Activated T-cell treated with anti-CD3 and anti-CD28 coated beads for 24 hours (primary cell): Measurements from ENCODE around the gene CS.
"Not testable (repeated sequence)": the region's sequence is repeated elsewhere in the genome, so short reads cannot be mapped to it uniquely, and the experiment has no call there.

ENCODE experiments used
- DNase-seq: peaks from one replicate; pipeline ENCODE4 v3.0.0-alpha.2; 2020; ENCODE audit warnings: low read depth

The CS gene

DNA sequence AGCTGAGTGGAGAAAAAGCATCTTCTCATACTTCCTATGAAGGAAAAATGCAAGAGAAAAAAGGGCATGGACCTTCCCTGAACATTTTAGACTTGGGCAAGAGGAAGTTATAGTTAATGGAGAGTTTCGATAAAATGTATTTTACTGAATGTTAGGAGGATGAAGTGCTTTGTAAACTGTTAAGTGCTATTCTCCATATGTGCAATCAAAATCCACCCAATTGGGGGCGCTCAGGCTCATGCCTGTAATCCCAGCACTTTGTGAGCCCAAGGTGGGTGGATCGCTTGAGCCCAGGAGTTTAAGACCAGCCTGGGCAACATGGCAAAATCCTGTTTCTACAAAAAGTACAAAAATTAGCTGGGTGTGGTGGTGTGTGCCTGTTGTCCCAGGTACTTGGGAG is 17.5 kb upstream of the CS start:
- DNase-seq: no peak

DNA sequence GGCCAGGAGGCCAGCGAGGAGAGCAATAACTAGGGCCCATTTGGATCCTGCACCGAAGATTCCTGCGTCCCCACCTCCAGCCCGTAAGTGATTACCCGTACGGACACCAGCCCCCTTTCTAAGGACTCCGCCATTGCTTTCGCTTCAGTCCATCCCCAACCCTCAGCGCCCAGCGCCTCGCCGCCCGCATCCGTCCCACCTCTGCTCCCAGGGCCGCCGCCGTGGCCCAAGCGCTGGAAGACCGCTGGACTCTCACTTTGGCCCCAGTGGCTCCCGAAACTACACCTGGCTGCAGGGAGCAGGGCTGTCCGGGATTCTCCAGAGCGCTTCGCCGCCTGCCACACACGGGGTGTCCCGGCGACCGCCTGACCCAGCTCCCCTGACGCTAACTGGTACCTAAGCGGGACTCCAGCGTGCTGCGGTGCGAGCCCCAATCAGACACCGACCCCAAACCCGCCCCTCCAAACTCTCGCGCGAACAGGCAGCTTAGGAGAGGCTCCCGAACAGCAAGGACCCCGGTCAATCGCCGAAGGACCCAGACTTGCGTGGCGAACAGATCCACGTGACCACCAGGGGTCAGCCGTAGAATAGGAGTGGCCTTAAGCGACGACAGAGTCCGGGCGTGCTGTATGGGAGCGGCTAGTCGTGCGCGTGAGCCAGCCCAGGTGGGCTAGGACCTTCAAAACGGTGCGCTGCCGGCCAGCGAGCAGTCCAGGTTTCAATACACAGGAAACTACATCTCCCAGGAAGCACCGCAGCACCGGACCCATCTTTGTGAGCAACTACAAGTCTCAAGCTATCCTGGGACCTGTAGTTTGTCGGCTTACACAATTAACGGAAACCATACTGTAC is 15.7 kb upstream of the CS start, which contains the start of gene CNPY2:
Gene CNPY2 (minus strand): TSS at position 367 of the 852 bp plus-strand sequence. CDS start 771 bp downstream, outside the sequence.
- DNase-seq: peak; percentile 89

- no peak for DNase-seq
Measured at GRCh38 chr12:56315249-56315621, 15.1 kb upstream of the CS start.

DNA sequence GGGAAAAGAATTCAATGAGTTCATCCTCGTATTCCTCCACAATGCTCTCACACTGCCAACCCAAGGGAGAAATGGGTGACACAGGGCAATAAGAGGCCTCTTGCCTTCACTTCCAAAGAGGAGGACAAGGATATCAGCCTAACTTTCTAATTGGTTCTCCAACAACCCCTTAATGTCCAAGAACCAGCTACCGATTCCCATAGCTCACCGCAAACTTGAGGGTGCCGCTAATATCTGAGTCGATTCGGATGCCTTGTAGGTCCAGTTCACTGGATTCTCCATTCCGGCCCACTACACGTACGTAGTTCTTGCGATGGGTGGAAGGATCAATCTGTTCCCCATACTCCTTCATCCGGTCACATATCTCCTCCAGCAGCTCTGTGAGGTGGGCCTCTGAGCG is 10.9 kb upstream of the CS start:
- DNase-seq: no peak

- DNase-seq: no peak
Measured at GRCh38 chr12:56308714-56309113, 8.6 kb upstream of the CS start.

DNA sequence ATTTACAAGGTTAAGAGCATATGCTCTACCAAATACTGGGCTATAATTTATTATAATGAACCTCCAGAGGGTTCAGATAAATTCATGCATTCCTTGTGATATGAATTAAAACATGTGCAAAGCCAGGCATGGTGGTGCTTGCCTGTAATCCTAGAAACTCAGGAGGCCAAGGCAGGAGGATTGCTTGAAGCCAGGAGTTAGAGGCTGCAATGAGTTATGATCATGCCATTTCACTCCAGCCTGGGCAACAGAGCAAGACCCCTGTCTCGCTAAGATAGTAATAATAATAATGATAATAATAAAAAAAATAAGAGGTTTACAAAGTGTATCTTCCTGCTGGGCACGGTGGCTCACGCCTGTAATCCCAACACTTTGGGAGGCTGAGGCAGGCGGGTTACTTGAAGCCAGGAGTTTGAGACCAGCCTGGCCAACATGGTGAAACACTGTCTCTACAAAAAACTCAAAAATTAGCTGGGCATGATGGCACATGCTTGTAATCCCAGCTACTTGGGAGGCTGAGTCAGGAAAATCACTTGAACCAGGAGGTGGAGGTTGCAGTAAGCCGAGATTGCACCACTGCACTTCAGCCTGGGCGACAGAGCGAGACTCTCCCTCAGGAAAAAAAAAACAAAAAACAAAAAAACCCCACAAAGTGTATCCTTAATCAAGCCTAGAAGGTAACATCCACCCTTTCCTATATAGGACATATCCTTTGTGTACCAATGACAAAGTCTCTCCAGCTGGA is 7.3 kb upstream of the CS start:
- no peak for DNase-seq

- DNase-seq: no peak
Measured at GRCh38 chr12:56304872-56305590, 4.9 kb upstream of the CS start.

DNA sequence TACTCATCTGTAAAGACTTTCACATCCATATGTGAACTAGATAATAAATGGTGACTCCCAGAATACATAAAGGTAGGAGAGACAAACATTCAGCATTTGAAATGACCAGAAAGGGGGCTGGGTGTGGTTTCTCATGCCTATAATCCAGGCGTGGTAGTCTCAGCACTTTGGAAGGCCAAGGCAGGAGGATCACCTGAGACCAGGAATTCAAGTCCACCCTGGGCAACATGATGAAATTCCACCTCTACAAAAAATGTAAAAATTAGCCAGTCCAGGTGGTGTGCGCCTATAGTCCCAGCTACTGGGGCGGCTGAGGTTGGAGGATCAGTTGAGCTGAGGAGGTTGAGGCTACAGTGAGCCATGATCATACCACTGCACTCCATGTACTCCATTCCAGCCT is 4.1 kb upstream of the CS start:
- DNase-seq: no peak

DNA sequence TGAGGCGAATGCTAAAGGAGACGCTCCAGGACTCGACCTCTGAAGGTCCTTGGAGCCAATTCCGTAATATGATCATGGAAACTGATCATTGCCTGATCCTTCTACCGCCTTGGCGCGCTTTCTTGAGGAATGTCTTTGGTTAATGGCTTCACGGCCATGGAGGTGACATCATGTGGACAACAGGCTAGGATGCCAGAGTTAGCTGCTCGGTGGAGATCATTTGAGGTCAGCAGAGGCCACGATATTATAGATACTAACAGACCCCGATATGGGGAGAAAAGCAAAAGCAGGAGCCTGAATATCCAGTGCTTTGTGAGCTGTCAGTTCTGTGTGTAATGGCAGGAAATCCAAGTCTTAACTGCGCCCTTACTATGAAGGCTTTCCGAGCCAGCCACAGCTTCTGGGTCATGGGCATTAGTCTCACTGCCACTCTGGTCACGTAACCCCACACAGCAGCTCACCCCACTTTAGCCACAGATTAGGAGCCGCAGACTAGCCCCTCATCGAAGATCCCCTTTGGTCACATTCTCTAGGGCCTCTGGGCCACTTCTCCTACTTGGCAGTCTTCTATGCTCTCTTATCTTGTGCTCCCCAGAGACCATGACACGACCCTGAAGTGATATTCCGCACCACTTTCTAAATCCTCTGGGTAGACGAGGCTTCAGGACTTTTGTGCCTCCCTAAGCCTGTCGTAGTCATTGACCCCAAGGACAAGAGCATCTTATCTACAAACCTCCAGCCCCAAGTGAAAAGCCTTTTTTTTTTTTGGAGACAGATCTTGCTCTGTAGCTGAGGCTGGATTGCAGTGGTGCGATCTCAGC is 724 bp upstream of the CS start:
- no peak for DNase-seq

- peak; percentile 25 for DNase-seq
Measured at GRCh38 chr12:56299308-56299852, 750 bp downstream of the CS start.

DNA sequence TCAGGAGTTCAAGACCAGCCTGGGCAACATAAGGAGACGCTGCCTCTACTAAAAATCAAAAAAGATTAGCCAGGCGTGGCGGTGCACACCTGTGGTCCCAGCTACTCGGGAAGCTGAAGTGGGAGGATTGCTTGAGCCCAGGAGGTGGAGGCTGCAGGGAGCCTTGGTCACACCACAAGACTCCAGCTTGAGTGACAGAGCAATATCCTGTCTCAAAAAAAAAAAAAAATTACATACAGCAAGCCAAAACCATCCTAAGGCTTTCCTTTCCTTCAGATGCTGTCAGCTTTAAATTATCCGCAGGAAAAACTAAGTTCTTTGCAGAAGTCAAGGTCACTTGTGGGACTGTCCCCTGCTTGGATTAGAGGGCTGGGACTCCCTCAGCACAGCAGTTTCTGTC is 1.3 kb downstream of the CS start:
- DNase-seq: no peak

- no peak for DNase-seq
Measured at GRCh38 chr12:56297400-56297799, 2.7 kb downstream of the CS start.

GRCh38 chr12:56296295-56296694 is 3.8 kb downstream of the CS start:
- DNase-seq: no peak

- no peak for DNase-seq
Measured at GRCh38 chr12:56293795-56294194, 6.3 kb downstream of the CS start.

DNA sequence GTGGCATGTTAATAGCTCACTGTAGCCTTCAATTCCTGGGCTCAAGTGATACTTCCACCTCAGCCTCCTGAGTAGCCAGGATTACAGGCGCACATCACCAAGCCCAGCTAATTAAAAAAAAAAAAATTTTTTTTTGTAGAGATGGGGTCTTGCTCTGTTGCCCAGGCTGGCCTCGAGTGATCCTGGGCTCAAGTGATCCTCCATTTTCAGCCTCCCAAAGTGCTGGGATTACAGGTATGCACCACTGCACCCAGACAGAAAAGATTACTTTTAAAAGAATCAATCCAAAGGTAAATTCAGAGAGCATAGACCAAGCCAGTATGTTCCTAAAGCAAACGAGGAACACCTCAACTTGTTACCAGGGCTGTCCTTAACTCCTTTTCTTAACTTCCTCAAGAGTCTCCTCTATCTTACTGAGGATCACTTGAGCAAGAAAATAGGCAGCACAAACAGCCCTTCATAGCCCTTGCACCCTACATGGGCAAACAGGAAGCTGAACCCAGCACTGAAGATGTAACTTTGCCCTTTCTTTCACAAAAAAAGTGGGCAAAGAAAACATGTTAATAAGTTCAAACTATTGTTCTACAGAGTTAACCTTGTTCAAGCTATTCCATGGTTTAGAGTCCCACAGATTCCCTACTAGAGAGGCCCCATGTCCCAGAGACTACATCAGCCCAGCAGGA is 11.3 kb downstream of the CS start:
- DNase-seq: no peak

DNA sequence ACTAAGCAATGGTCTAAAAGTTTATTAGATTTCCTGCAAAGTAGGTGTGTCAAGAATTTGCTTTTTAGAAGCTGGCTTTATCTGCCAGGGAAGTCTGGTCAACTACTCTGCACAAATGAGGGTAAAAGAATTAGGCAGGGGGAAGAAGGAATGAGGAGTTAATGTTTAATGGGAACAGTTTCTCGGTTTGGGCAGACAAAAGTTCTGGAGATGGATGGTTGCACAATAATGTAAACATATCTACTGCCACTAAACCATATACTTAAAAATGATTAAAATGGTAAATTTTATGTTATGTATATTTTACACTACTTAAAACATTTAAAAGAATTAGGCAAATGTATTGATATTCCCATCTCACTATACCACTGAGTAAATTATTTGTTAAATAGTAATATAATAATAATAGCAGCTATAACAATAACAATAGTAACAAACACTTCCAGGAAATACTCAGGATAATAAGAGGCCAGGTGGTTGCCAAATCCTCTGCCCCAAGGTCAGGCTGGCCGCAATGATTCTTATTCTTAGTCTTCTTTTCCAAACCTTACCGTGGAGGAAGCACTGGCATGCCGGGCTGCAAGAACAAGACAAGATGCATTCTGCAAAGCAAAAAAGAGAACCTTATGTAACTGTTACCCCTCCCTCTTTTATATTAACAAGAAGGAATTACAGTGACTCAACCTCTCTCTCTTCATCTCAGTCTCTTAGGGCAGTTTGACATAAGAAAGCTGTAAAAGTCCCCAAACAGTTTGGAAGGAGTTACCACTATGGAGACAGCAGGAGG is 13.9 kb downstream of the CS start:
- no peak for DNase-seq

DNA sequence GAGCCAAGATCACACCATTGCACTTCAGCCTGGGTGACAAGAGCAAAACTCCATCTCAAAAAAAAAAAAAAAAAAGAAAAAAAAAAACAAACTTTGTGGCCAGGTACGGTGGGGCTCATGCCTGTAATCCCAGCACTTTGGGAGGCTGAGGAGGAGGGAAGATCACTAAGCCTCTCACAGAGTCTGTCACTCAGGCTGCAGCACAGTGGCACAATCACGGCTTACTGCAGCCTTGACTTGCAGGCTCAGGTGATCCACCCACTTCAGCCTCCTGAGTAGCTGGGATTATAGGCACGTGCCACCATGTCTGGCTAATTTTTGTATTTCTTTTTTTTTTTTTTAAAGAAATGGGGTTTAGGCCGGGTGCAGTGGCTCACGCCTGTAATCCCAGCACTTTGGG is 15.9 kb downstream of the CS start:
- DNase-seq: not testable (repeated sequence)

DNA sequence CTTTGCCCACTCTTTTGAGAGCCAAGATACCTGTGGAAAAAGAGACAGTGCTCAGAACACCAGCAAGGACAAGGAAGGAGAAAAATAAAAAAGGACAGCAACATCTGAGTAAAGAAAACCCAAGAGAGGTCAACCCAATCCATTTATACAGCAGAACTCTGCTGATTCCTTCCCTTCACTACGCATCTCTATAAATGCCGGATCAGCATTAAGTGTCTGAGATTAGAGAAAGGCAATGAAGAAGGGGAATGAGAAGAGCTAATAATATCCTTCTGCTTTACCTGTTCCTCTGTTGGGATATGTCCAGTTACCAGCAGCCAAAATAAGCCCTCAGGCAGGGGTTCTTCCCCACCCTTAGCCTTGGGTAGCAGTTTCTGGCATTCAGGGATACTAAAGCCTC is 17.6 kb downstream of the CS start:
- no peak for DNase-seq

DNA sequence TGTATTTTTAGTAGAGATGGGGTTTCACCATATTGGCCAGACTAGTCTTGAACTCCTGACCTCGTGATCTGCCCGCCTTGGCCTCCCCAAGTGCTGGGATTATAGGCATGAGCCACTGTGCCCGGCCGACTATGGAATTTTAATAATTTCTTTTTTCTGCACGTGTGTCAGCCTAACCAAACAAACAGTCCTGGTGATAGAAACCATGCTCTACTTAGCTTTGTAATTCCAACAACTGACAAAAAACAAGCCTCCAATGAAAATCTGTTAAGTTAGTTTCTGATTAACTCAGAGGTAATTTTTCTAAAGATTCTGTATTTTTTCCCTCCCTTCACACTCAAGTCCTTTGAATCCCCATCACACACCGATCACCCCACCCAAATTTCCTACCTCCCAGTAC is 18.1 kb downstream of the CS start:
- no peak for DNase-seq

DNA sequence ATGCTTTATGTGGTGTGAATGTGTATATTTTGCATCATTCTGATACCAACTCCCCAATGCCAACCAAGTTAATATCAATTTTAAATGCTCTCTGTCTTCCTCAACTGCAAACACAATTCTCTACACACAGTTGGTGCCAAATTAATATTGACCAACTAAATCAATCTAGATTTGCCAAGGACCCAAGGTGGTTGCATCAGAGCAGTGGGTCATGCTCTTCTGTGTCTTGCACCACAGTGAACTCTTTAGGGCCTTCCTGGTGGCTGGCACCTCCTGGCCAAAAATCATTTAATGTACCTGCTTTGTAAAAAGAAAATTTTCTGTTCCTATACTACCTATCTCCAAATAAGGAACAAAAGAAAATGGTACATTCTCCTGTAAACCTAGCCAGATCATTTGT is 19.3 kb downstream of the CS start:
- DNase-seq: no peak
